ENCODE results near the gene CDC42SE1.
A peak's percentile ranks its signal among the peaks of the same experiment; 100 is the strongest.

The CDC42SE1 gene

DNA sequence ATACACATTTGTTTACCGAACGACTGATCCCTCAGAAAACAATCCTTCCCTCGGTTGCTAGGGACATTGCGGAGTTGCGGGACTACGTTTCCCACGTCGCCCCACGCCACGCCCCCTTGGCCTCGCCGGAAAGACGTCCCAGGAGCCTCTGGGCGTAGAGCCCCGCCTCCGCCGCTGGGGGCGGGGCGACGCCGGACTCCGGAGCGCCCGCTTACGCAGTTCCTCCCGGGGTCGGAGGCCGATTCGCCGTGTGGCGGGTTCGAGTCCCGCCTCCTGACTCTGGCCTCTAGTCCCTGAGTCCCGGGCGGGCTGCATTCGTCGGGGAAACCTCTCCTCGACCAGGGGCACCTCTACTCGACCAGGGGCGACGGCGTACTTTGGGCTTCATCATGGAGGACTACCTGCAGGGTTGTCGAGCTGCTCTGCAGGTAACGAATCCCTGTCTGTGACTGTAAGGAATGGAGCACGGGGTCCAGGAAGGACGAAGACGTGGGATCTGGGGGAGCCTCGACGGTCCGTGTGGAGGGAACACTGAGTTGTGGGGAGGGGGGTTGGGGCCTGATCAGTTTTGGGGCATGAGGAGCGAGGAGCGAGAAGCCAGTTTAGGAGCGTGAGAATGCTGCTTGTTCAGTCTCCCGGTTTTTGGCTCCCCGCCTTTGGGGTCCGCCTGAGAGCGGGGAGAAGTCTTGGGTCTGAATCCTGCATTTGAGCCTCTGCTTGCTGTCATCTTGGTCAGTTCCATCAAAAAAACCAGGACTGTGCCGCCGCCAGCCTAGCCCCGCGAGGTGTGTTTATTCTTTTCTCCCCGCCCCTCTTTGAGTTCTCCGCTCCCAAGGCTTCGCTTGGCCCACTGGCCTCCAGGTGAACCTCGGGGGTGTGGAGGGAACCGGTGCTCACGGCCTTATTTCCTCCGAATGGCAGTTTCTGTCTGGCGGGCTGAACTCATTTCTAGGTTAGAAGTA is 50.9 kb downstream of the CDC42SE1 start, which contains the start of gene PRUNE1:
TSS of gene PRUNE1 (plus strand) at position 206 of the 962 bp plus-strand sequence. CDS start at position 390, 184 bp downstream.
- H3K36me3 ChIP-seq (ENCODE audit: insufficient read depth, low read length), result no peaks in the 10 kb centered on the region
- TF ChIP-seq, protein P1, sequence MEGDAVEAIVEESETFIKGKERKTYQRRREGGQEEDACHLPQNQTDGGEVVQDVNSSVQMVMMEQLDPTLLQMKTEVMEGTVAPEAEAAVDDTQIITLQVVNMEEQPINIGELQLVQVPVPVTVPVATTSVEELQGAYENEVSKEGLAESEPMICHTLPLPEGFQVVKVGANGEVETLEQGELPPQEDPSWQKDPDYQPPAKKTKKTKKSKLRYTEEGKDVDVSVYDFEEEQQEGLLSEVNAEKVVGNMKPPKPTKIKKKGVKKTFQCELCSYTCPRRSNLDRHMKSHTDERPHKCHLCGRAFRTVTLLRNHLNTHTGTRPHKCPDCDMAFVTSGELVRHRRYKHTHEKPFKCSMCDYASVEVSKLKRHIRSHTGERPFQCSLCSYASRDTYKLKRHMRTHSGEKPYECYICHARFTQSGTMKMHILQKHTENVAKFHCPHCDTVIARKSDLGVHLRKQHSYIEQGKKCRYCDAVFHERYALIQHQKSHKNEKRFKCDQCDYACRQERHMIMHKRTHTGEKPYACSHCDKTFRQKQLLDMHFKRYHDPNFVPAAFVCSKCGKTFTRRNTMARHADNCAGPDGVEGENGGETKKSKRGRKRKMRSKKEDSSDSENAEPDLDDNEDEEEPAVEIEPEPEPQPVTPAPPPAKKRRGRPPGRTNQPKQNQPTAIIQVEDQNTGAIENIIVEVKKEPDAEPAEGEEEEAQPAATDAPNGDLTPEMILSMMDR (conservative IDR thresholded peaks at IDR 0.05; ENCODE audit: low read length), result no peak
- no peak for TF ChIP-seq EZH2phosphoT487 (IDR thresholded peaks at IDR 0.05; ENCODE audit: borderline replicate concordance)
- peak within 1 kb of the TSS; percentile 98 for H2AFZ ChIP-seq (ENCODE audit: low read length)
- peaks cover 33% of the 10 kb centered on the region for H3K79me2 ChIP-seq (ENCODE audit: insufficient read depth, low read length)
- H3K27me3 ChIP-seq (ENCODE audit: insufficient read depth, low read length, poor library complexity, severe bottlenecking), result no peaks in the 10 kb centered on the region
- peaks cover 68% of the 10 kb centered on the region for H3K4me1 ChIP-seq (ENCODE audit: insufficient read depth, low read length, poor library complexity, severe bottlenecking)
- H4K20me1 ChIP-seq (ENCODE audit: insufficient read depth, low read length, poor library complexity, severe bottlenecking), result no peaks in the 10 kb centered on the region
- peak within 1 kb of the TSS; percentile 94 for H3K4me2 ChIP-seq (ENCODE audit: low read depth, low read length, poor library complexity, severe bottlenecking)
- peaks cover 9% of the 10 kb centered on the region; the same call in 1 of the 2 replicates for H3F3A ChIP-seq (ENCODE audit: low read depth)
- H3K9me2 ChIP-seq (replicated peaks; ENCODE audit: low read depth, low read length), result no peaks in the 10 kb centered on the region
- peak within 1 kb of the TSS; percentile 86 for H3K9ac ChIP-seq (ENCODE audit: low read depth, low read length, poor library complexity, severe bottlenecking)
- no peaks in the 10 kb centered on the region for H3K9me3 ChIP-seq (ENCODE audit: insufficient read depth, low read depth, low read length)
- H3K4me3 ChIP-seq (ENCODE audit: low read length, poor library complexity, severe bottlenecking), result peak within 1 kb of the TSS; percentile 96

DNA sequence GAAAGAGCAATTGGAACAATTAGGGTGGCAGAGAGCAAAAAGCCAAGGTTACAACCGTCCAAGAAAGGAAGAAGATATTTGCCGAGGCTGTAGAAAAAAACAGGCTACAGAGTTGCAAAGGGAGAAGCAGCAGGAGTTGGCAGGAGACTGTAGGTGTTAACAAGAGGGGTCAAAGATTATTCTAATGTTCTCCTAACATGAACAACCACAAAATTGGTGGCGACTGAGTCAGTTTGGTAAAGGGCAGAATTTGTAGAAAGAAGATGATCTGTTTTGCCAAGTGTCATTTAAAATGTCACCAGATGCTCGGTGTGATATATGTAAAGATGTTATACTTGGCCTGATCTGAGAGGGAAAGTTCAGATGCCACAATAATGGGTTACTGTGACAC is 51.6 kb downstream of the CDC42SE1 start:
- Histone ChIP-seq H3K4me2 (ENCODE audit: low read depth, low read length, poor library complexity, severe bottlenecking) (peak overlapping the region; percentile 94), H3K4me3 (ENCODE audit: low read length, poor library complexity, severe bottlenecking) (peak overlapping the region; percentile 96), H3K4me1 (ENCODE audit: insufficient read depth, low read length, poor library complexity, severe bottlenecking) (peaks cover 68% of the 10 kb centered on the region), H3K9ac (ENCODE audit: low read depth, low read length, poor library complexity, severe bottlenecking) (peak overlapping the region; percentile 86), H3K27me3 (ENCODE audit: insufficient read depth, low read length, poor library complexity, severe bottlenecking) (no peaks in the 10 kb centered on the region), H3F3A (ENCODE audit: low read depth) (peaks cover 9% of the 10 kb centered on the region; the same call in 1 of the 2 replicates), H4K20me1 (ENCODE audit: insufficient read depth, low read length, poor library complexity, severe bottlenecking) (no peaks in the 10 kb centered on the region), H2AFZ (ENCODE audit: low read length) (peak overlapping the region; percentile 84), H3K9me3 (ENCODE audit: insufficient read depth, low read depth, low read length) (no peaks in the 10 kb centered on the region), H3K79me2 (ENCODE audit: insufficient read depth, low read length) (peaks cover 33% of the 10 kb centered on the region), H3K36me3 (ENCODE audit: insufficient read depth, low read length) (no peaks in the 10 kb centered on the region), H3K9me2 (replicated peaks; ENCODE audit: low read depth, low read length) (no peaks in the 10 kb centered on the region)
- TF ChIP-seq EZH2phosphoT487 (IDR thresholded peaks at IDR 0.05; ENCODE audit: borderline replicate concordance), result no peak

DNA sequence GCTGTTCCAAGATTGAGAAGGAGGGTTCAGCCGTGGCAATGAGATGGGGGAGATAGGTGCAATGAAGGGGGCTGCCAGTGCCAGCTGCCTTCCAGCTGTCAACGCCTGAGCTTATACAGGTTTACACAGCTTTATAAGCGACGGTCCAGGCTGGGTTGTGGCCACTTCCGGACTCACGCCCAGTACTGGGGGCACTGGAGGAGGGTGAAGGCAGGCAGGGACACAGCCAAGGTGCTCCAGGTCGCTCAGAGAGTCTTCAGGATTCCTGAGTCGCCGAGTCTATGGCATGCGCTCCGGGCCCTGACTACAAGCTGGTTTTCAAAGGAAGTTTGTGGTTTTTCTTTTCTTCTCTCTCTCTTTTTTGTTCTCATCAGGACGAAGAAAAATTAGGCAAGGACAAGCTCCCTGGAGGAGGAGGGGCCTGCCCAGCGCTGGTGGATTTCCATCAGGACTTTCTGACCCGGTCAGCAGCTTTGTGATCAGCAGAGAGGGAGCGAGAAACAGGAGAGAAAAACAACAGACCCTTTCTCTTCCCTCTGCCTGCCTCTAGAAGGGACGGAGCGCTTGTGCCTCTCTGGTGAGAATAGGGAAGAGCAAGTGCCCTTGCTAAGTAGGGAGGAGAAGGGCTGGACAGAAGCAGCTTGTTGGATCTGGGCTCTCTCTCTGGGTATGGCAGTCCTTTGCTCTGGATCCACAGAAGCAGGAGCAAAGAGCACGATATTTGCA is 52.9 kb downstream of the CDC42SE1 start, which contains the start of gene MINDY1:
TSS of gene MINDY1 (minus strand) at position 576 of the 726 bp plus-strand sequence. CDS start 4,285 bp downstream, outside the sequence.
- Histone ChIP-seq H3K9ac (ENCODE audit: low read depth, low read length, poor library complexity, severe bottlenecking) (peak within 1 kb of the TSS; percentile 86), H3K4me1 (ENCODE audit: insufficient read depth, low read length, poor library complexity, severe bottlenecking) (peaks cover 70% of the 10 kb centered on the region), H3K36me3 (ENCODE audit: insufficient read depth, low read length) (no peaks in the 10 kb centered on the region), H2AFZ (ENCODE audit: low read length) (peak within 1 kb of the TSS; percentile 91), H3K9me3 (ENCODE audit: insufficient read depth, low read depth, low read length) (no peaks in the 10 kb centered on the region), H3K4me3 (ENCODE audit: low read length, poor library complexity, severe bottlenecking) (peak within 1 kb of the TSS; percentile 96), H3K9me2 (replicated peaks; ENCODE audit: low read depth, low read length) (no peaks in the 10 kb centered on the region), H3K79me2 (ENCODE audit: insufficient read depth, low read length) (peaks cover 37% of the 10 kb centered on the region), H3K4me2 (ENCODE audit: low read depth, low read length, poor library complexity, severe bottlenecking) (peak within 1 kb of the TSS; percentile 94), H3F3A (ENCODE audit: low read depth) (peaks cover 9% of the 10 kb centered on the region; the same call in 1 of the 2 replicates), H4K20me1 (ENCODE audit: insufficient read depth, low read length, poor library complexity, severe bottlenecking) (no peaks in the 10 kb centered on the region), H3K27me3 (ENCODE audit: insufficient read depth, low read length, poor library complexity, severe bottlenecking) (no peaks in the 10 kb centered on the region)
- TF ChIP-seq EZH2phosphoT487 (IDR thresholded peaks at IDR 0.05; ENCODE audit: borderline replicate concordance), result no peak
- TF ChIP-seq, protein P1 (conservative IDR thresholded peaks at IDR 0.05; ENCODE audit: low read length), result peak; percentile 63
